HG02678 (cell line): ENCODE results near the gene MAPKAPK2.
A peak's percentile ranks its signal among the peaks of the same experiment; 100 is the strongest.

Experiments used
- ATAC-seq: cut with Tn5 transposase; IDR thresholded peaks from one replicate; pipeline ENCODE4 v1.9.1; 2021; ENCODE audit warnings: mild to moderate bottlenecking, moderate library complexity; ENCODE audit not compliant: unreplicated experiment

MAPKAPK2 gene

DNA sequence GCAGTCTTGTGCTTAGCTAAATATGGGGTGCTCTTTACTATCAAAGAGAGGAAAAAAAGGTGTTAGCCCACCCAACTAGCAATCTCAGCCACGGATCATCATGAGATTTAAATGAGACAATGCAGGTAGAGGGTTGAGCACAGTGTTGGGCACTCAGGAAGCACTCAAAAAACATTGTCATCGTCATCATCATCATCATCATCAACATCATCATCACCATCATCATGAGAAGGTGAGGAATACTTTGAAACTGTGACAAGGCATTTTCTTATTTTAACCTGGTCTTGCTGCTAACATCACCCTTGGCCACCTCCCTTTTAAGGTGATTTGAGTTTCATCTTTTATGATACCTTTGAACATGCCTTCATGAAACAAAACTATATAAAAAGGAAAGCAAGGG lies 3.3 kb upstream of the MAPKAPK2 start:
- no peak for ATAC-seq

DNA sequence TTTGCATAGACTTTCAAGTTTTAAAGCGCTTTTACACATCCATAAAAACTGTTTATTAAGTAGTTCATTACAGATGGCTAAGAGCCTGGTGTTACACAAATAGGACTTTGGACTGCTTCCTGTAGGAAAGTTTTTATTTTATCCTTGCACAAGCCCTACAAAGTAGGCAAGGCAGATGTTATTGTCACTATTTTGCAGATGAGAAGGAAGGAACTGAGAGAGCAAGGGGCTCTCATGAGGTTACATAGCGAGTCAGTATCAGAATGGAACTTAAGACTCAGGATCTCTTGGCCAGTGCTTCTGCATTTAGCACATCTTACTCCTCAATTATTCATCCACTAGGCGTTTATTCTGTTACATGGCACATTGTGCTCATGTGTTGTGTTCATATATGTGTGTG lies 2.6 kb upstream of the MAPKAPK2 start:
- no peak for ATAC-seq

DNA sequence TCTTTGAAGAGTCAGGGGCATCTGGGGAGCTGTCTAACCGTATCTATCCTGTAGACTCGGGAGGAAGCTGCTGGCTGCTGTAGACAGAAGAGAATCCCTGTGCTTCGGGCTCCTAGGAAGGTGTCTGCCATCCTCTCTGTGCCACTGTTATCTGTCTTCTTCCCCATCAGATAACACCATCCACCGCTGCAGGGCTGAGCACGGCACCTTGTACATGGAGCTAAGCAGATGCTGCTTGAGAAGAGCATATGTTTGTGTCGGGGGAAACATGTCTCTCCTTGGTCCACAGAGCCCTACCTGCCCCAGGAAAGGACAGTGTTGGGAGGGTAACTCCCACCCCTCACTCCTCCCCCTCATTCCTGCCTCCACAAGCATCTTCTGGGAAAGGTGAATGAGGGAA lies 1.4 kb upstream of the MAPKAPK2 start:
- no peak for ATAC-seq

DNA sequence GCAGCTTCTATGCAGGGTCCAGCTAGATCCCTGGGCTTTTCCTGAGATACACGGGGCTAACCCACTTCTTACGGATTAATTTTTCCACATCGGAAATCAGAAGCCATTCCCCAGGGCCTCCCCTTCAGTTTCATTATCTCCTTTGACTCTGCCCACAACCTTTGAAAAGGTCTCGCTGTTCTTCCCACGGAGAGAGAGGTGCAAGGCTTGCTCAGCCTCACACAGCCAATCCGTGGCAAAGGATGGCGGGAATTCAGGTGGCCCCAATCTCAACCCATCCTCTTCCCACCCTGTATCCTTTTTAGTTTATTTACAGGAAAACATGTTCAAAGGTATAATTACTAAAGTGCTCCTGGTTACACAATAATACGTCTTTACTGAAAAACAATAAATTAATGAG lies 702 bp upstream of the MAPKAPK2 start:
- no peak for ATAC-seq

DNA sequence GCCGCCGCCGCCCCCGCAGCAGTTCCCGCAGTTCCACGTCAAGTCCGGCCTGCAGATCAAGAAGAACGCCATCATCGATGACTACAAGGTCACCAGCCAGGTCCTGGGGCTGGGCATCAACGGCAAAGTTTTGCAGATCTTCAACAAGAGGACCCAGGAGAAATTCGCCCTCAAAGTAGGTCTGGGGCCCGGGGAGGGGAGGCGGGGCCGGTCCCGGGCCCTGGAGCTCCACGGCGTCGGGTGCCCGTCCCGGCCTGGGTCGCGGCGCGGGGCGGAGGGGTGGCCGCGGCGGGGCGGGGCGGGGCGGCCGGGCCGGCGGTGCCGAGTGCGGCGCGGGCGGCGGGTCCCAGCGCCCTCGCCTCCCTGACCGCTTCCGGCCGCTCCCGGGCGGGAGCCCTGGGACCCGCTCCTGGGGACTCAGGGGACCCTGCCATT lies 646 bp downstream of the MAPKAPK2 start:
- ATAC-seq, result peak; percentile 31

DNA sequence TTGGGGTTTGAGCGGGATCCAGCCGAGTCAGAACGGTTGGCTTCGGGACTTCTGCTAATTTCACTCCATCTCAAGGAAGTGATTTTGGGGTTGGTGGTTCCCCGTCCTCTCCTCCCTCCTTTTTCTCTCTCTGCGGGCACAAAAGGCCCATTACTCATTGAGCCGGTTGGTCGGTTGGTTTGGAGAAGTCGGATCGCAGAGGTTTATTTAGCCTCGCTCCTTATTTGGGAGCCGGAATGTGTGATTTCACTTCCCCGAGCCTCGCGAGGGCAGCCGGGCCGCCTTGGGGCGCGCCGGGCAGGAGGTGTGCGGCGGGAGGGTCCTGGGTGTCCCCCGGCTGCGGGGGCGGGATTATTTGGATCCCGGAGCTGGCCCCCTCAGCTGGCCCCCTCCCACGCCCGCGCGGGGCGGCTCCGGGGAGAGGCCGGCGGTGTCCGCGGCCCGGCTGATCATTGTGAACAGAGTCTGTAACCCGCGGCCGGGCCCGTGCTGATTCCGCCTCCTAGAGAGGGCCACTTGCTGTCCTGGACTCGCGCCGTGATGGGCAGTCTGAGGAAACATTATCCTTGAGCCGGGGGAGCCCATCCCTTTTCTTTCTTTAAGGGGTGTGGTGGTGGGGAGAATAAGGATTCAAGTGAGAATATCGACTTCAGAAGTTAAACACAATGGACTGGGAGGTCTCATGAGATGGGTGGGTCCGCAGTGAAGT lies 1.2 kb downstream of the MAPKAPK2 start:
- peak; percentile 18 for ATAC-seq

DNA sequence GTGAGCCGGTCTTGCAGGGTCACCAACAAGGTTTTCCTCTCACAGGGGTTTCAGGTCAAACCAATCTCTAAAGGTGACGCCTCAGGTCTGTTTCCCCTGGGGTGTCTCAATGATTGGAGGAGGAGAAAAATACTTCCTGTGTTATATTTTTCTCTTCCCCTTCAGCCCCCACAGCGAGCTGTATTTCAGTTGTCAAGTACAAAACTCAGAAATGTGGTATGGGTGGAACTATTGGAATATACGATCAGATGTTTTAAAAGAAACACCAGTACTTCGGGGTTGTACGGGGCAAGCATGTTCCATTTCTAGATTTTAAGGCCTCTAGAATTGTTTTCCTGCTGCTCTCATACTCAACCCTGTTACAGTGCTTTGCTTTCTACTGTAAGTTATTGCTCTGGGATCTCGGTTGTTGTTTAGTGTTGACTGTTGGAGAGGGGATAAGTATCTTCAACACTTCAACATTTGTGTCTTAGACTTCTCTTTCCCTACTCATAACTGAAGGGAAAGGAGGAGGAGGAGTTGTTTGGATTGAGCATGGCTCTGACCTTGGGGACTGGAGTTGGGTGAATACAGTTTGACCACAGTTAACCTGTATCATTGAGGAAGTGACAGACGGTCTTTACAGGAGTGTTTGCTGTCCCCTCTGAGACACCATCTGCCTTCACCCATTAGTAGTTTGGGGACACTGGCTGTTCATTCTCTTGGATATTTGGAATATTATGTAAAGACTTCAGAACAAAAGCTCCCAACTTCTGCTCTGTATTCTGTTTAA lies 2.0 kb downstream of the MAPKAPK2 start:
- no peak for ATAC-seq

DNA sequence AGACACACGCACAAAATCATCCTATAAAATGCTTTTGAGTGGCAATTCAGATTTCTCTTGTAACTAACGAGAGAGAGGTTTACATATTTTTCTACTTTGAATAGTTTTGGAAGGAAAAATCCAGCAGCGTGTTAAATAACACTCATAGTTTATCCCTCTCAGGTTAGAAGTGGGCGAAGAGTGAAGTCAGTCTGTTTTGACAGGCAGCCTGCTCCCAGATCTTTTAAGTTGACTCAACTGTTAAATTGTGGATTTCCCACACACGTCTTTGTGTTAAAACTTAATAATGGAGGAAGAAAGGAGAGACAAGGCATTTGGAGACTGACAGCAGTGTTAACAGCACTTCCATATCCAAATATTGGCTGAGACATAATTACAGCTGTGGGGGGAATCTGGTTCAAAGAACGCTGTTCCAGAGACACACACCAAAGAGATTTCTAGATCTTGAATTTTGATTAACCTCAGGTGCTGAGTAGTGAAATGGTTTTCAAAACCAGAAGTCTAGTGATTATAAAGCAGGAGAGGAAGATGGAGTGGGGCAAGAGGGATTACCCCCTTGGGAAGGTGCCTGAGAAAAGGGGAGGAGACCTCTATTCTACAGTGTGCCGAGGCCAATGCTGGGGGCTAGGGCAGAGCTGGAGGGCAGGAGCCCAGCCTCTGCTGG lies 2.7 kb downstream of the MAPKAPK2 start:
- ATAC-seq, result no peak

DNA sequence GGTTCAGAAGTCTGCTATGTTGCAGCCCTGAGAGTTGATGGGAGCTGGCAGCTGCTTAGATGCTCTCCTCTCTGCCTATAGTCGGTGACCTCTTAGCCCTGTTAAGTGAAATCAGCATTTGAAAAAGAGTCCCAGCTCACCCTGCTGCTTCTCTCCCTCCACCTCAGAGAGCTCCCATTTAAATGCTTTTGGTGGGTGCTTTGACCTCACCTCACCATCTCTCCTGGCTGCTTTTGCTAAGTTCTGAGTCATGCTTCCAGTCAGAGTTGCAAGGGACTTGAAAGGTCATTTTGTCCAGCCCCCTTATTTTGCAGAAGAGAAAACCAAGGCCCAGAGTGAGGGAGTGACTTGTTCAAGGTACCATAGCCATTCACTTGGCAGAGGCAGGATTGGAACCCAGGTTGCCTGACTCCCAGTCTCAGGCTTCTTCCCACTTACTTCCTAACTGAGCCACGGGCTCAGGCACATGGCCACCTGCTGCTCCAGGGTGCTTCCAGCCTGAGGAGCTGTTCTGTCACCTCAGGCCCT lies 3.3 kb downstream of the MAPKAPK2 start:
- ATAC-seq, result no peak

DNA sequence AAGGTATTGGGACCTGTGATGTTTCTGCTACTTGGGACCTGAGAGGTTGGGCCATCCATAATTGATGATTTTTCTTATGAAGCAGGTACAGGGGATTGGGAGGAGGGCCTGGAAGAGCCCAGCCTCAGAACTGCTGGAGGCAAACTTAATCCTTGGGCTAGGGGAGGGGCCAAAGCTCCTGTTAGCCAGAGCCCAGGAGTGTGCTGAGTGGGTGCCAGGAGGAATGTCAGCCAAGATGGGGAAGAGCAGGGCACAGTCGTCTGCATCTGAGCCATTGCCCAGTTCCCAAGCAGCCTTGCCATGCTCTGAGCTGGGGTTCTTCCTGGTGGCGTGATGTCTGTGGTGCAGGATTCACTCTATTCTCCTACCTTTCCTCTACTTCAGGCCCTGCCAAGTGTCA lies 5.8 kb downstream of the MAPKAPK2 start:
- ATAC-seq, result no peak

DNA sequence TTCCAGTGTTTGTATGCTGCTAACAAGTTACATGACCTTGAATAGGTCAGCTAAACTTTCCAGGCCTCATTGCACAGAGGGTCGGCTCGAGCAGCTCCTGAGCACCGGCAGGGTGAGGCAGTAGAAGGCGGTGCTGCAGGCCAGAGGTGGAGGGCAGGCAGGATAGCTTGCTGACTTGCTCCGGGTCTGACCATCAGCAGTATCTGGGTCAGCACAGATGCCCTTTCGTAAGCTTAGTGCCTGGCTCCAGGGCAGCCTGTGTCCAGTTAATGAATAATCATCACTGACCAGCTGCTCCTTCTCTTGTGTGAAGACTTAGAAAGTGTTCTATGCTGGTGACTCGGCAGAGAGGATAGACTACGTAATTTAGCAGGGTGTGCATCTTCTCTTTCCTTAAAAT lies 6.9 kb downstream of the MAPKAPK2 start:
- no peak for ATAC-seq

DNA sequence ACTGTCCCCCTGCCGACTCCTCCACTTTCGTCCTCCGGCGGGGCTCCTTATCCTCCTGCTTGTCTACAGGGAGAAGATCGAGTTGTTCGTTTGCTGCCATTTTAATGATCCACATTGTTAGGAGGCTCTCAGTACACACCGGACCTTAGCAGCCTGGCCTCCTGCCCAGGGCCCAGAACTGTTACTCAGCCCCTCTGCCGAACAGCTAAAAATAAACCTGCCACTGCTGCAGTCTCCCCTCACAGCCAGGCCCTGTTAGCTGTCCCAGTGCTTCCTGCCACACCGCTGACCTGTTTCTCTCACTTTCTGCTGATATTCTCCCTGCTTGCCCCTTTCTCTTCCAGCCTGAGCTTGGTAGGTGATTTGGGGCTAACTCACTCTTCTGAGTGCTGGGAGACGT lies 8.3 kb downstream of the MAPKAPK2 start:
- no peak for ATAC-seq

DNA sequence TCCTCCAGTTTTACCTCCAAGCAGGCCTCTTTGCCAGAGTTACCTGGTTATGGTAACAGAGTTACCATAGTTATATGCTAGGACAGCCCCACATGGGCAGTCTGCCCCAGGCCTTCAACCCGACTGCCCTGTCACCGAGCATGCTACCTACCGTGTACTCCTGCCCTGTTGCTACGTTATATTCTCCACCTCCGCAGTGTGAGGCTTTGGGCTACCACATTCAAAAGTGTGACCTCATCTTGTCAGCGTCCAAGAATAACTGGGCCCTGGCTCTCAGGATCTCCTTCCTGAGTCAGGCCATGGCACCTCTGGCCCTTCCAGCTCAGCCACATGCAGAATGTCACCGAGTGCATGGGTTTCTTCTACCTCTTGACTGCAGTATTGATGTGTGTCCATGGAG lies 8.9 kb downstream of the MAPKAPK2 start:
- ATAC-seq, result no peak

DNA sequence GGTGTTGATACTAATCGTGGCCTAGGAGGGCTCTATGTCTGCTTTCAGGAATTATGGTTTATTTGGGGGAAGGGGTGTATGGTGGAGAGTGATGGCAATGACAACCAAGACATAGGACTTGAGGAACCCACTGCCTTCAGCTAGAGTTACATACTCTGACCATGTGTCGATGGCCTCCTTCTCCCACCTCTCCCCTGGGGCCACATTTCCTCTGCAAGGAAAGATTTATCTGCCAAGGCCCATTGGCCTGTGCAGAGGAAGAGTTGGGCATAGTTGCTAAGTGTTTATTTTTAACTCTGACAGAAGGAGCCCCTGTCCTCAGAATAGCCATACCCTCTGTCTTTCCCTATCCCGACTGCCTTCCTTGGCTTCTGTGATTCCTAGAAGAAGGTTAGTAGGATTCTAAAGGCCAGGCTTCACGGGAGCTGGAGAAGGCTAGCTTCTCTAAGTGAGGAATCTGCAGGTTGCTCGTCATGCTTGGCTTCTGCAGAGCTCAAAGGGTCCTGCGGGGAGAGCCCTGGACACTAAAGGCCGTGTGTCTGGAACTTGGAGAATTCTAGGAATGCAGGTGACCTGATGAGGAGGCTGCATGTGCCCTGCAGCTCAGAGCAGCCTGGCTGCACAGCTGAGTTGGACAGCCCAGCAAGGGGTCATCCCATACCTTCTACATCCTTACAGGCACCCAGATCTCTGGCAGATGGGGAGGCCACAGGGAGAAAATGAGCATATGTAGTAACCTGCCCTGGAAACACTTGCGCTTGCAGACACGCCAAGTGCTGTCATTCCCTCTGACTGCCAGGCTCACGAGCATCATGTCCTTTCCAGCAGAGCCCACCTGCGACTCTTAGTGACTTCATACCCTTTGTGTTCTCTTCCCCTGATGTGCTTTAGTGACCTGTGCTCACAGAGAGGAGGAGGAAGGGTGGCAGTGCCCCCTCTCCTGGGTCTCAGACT lies 9.7 kb downstream of the MAPKAPK2 start:
- no peak for ATAC-seq

DNA sequence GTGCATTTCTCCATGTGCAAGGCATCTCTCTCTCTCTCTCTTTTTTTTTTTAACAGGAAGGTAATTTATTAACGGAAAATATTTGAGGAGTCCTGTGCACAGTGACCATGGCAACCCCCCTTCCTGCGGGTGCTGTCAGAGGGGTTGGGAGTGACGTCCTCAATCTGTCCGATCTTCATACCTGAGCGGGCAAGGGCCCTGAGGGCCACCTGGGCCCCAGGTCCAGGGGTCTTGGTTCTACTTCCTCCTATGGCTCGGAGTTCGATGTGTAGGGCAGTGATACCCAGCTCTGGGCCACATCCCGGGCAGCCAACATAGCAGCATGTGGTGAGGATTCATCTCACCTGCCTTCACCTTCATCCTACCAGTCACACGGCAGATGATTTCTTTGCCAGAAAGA lies 11.0 kb downstream of the MAPKAPK2 start:
- ATAC-seq, result no peak

DNA sequence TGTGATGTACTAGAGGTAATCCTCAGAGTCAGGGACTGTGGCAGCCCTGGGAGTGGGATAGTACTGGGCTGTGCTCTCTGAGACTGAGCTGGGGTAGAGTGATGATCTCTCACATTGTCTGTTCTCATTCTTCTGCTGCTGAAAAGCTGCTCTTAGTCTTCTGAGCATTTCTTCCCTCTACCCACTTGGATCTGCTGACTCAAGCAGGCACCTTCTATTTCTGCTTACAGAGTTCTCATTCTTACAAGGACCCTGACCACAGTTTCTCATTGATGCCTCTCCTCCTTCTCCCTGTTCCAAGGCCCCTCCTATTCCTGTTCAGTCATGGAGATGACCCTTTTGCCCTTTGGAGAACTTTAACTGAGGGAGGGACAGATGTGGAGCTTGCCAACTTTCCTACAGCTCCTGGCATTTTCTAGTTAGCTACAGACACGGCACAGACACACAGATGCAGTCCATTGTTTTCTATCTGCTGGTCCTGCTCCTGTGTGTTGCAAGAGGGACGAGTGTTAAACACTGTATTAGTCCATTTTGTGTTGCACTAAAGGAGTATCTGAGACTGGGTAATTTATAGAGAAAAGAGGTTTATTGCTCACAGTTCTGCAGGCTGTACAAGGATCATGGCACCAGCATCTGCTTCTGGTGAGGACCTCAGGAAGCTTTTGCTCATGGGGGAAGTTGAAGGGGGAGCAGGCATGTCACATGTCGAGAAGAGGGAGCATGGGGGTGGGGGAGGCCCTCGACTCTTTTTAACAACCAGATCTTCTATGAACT lies 12.3 kb downstream of the MAPKAPK2 start:
- ATAC-seq, result no peak

DNA sequence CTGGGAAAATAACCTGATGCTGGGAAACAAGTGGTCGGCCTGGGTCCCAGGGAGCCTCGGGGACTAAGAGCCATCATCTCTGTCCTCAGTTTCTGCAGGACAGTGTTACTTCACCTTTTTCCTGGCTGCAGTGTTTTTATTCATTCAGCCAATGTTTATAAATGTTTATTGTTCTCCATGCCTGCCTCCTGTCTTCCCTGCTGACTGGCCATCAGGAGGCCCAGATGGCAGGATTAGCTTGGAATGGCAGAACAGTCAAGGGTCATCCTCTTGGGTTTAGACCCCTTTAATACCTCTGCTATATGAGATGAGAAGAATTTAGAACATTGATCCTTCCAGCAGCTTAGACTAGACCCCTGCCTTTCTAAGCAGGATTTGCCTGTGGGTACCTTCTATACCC lies 13.3 kb downstream of the MAPKAPK2 start:
- no peak for ATAC-seq

DNA sequence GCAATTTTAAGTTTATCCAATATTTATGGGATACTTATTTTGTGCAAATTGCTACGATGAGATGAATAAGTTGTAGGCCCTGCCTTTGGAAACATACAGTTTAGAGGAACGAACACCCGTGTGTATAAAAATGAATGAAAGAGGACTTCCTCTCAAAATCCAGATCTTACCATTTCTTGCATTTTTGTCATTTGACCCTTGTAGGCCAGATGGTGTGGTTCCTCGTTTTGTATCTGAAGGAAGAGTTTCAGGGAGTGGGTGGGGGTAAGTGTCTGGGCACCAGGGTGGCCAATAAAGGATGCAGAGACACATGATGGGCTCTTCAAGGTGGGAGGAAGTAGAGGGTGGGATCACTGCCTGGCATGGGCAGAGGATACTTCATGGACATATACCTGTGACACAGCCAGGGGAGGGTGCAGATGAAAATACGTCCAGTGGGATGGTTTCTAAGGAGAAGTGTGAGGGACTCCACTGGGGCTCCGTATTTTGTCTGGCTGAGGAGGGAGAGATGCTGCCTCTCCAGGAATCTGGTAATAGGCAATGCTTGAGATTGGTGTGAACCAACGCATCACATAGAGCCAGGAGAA lies 14.4 kb downstream of the MAPKAPK2 start:
- ATAC-seq, result no peak

DNA sequence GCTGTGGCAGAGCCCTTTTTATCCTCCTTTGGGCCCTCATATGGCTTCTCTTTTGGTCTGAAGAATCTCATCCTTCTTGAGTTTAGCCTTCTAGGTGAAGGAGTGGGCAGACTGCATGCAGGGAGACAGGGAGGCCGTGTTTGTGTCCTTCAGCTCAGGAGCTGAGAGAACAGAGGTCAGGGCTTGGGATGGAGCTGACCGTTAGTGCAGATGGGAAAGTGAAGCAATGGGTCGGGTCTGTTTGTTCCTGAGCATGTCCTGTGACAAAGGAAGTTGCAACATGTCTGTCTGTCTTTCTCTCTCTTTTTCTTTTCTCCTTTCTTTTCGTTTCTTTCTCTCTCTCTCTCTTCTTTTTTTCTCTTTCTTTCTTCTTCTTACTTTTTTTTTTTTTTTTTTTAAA lies 14.9 kb downstream of the MAPKAPK2 start:
- ATAC-seq, result no peak
